GM12891 (cell line): Measurements from ENCODE around the gene GAS7.

Experiments
- PAX5 ChIP-seq: IDR thresholded peaks from 2 replicates; pipeline ENCODE4 v1.6.1; 2011; ENCODE audit warnings: low read length, moderate library complexity, mild to moderate bottlenecking; ENCODE audit not compliant: insufficient read depth, severe bottlenecking
- POLR2A ChIP-seq: IDR thresholded peaks from 2 replicates; pipeline ENCODE4 v1.6.1; 2011; ENCODE audit warnings: low read depth, low read length, control low read depth
- POLR2AphosphoS5 ChIP-seq: IDR thresholded peaks from 2 replicates; pipeline ENCODE4 v1.6.1; 2011; ENCODE audit warnings: low read depth, low read length, control low read depth
- SPI1 ChIP-seq: IDR thresholded peaks from 2 replicates; pipeline ENCODE4 v1.6.1; 2011; ENCODE audit warnings: low read depth, low read length, control low read depth
- TAF1 ChIP-seq: IDR thresholded peaks from 2 replicates; pipeline ENCODE4 v1.6.1; 2011; ENCODE audit warnings: low read depth, low read length, control low read depth

- TF ChIP-seq POLR2A, result no peak
- TF ChIP-seq TAF1, result no peak
- TF ChIP-seq POLR2AphosphoS5, result no peak
- TF ChIP-seq SPI1, result no peak
- no peak for TF ChIP-seq PAX5
Observed at GRCh38 chr17:10035885-10036284, 162.5 kb downstream of the GAS7 start.
